WTC11 (cell line): ENCODE data around the gene TP63.
"Not testable (repeated sequence)": the region's sequence is repeated elsewhere in the genome, so short reads cannot be mapped to it uniquely, and the experiment has no call there.

Source experiments
- CREM ChIP-seq: sonication (generic); formaldehyde crosslinking; IDR thresholded peaks from 2 replicates; pipeline ENCODE4 v1.8.1; 2022; ENCODE audit warnings: mild to moderate bottlenecking, missing genetic modification reagents, moderate library complexity
- CTCF ChIP-seq: fragments of 200-600 bp; IDR thresholded peaks from 2 replicates; pipeline ENCODE4 v1.8.0; 2022; ENCODE audit warnings: antibody characterized with exemption
- E2F4 ChIP-seq: sonication (generic); formaldehyde crosslinking; IDR thresholded peaks from 2 replicates; pipeline ENCODE4 v1.8.1; 2022; ENCODE audit warnings: low read depth, mild to moderate bottlenecking, moderate library complexity, missing genetic modification reagents, borderline replicate concordance
- ELF4 ChIP-seq: sonication (generic); formaldehyde crosslinking; IDR thresholded peaks from 2 replicates; pipeline ENCODE4 v1.8.1; 2022; ENCODE audit warnings: low read depth, mild to moderate bottlenecking, moderate library complexity, missing genetic modification reagents
- ERG ChIP-seq: fragments of 250-450 bp; sonication (Bioruptor Pico); IDR thresholded peaks from 2 replicates; pipeline ENCODE4 v1.8.0; 2021; ENCODE audit warnings: mild to moderate bottlenecking
- PRDM15 ChIP-seq: sonication (generic); formaldehyde crosslinking; IDR thresholded peaks from 2 replicates; pipeline ENCODE4 v1.8.0; 2022; ENCODE audit warnings: missing genetic modification reagents

- not testable (repeated sequence) for TF ChIP-seq ERG (CRISPR knock-in tag); ELF4; CTCF; PRDM15 (CRISPR knock-in tag); E2F4; CREM (CRISPR knock-in tag)
Measured at GRCh38 chr3:189612641-189613040, 18.5 kb upstream of the TP63 start.
